ENCODE results near the gene CUX1.

DNA sequence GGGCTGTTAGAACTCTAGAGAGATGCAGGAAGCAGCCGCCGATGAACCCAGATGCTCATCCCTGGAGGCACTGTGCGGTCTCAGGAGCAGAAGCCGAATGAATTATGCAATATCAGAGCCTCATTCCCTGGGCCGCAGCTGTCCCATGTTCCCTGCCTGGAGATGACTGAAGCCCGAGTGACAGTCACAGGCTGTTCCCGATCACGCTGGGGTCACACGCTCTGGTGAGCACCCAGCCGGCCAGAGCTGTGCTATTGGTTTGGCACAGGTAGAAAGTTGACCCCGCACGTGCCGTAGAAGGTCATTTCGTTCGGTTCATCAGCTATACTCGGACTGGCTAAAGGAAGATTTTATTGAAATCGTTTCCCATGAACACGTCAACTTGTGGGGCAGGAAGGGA, 328.7 kb downstream of the CUX1 start:
- TF ChIP-seq CREB1 (IDR thresholded peaks at IDR 0.05; ENCODE audit: low read depth) (no peak), NFIC (IDR thresholded peaks at IDR 0.05) (no peak), EP300 (IDR thresholded peaks at IDR 0.05; ENCODE audit: borderline replicate concordance) (no peak), YY1 (IDR thresholded peaks at IDR 0.05; ENCODE audit: low read depth) (no peak), FOXM1 (IDR thresholded peaks at IDR 0.05; ENCODE audit: borderline replicate concordance, low read depth) (no peak), TAF1 (IDR thresholded peaks at IDR 0.05; ENCODE audit: low read depth) (no peak), TCF12 (IDR thresholded peaks at IDR 0.05; ENCODE audit: low read depth) (no peak), EGR1 (IDR thresholded peaks at IDR 0.05) (no peak), CEBPB (IDR thresholded peaks at IDR 0.05) (no peak), RAD21 (IDR thresholded peaks at IDR 0.05; ENCODE audit: low read depth) (no peak)
- TF ChIP-seq, protein P1, sequence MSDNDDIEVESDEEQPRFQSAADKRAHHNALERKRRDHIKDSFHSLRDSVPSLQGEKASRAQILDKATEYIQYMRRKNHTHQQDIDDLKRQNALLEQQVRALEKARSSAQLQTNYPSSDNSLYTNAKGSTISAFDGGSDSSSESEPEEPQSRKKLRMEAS (IDR thresholded peaks at IDR 0.05), result no peak
- TF ChIP-seq, protein P2, sequence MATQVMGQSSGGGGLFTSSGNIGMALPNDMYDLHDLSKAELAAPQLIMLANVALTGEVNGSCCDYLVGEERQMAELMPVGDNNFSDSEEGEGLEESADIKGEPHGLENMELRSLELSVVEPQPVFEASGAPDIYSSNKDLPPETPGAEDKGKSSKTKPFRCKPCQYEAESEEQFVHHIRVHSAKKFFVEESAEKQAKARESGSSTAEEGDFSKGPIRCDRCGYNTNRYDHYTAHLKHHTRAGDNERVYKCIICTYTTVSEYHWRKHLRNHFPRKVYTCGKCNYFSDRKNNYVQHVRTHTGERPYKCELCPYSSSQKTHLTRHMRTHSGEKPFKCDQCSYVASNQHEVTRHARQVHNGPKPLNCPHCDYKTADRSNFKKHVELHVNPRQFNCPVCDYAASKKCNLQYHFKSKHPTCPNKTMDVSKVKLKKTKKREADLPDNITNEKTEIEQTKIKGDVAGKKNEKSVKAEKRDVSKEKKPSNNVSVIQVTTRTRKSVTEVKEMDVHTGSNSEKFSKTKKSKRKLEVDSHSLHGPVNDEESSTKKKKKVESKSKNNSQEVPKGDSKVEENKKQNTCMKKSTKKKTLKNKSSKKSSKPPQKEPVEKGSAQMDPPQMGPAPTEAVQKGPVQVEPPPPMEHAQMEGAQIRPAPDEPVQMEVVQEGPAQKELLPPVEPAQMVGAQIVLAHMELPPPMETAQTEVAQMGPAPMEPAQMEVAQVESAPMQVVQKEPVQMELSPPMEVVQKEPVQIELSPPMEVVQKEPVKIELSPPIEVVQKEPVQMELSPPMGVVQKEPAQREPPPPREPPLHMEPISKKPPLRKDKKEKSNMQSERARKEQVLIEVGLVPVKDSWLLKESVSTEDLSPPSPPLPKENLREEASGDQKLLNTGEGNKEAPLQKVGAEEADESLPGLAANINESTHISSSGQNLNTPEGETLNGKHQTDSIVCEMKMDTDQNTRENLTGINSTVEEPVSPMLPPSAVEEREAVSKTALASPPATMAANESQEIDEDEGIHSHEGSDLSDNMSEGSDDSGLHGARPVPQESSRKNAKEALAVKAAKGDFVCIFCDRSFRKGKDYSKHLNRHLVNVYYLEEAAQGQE (IDR thresholded peaks at IDR 0.05; ENCODE audit: low read depth), result no peak
- TF ChIP-seq, protein P3, sequence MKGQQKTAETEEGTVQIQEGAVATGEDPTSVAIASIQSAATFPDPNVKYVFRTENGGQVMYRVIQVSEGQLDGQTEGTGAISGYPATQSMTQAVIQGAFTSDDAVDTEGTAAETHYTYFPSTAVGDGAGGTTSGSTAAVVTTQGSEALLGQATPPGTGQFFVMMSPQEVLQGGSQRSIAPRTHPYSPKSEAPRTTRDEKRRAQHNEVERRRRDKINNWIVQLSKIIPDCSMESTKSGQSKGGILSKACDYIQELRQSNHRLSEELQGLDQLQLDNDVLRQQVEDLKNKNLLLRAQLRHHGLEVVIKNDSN (IDR thresholded peaks at IDR 0.05), result no peak
